HCT116 (cell line): ENCODE results near the gene RCAN3. TPM values are rescaled to one million over a fixed set of nuclear protein-coding genes. Genes with fewer than 3 reads are reported as not detected.

Experiments
- ATAC-seq: fragments of 200-7000 bp; cut with Tn5 transposase; 2 replicates; pipeline ENCODE4 v1.9.1; 2020; ENCODE audit warnings: mild to moderate bottlenecking, moderate library complexity
- BruUV-seq: library from RNA; stranded (reverse); fragments of 400-500 nt; replicated peaks from 2 replicates; lab custom pipeline; 2021; lab: Mats Ljungman, UMichigan
- CTCF ChIA-PET: fragments of 300-600 bp; sonication (Branson Sonifier 250); formaldehyde crosslinking; loops from one replicate; lab custom pipeline; 2021; ENCODE audit warnings: antibody characterized with exemption; lab: Charles Lee
- POLR2A ChIA-PET: fragments of 300-600, 350-600 bp; sonication (Branson Sonifier 250); formaldehyde crosslinking; loops from one replicate; lab custom pipeline; 2021; ENCODE audit warnings: antibody characterized with exemption; lab: Charles Lee
- RAD21 ChIA-PET, 2 experiments: fragments of 300-600 bp; sonication (Branson Sonifier 250); formaldehyde crosslinking; loops; one replicate each; lab custom pipeline; 2023; ENCODE audit warnings: low total read pairs in 2 of 2; ENCODE audit not compliant: uncharacterized antibody in 2 of 2, unreplicated experiment in 2 of 2, low non-redundant PET in 1 of 2; lab: Charles Lee
- DNase-seq: peaks from one replicate; pipeline ENCODE4 v3.0.0-alpha.2; 2010; ENCODE audit warnings: low read depth, low spot score
- H2AFZ ChIP-seq: fragments of 200-600 bp; shearing (Covaris generic), sonication (generic); 2 replicates; pipeline ENCODE4 v1.6.1; 2017; ENCODE audit warnings: low read depth, mixed run types, mixed read lengths, antibody characterized with exemption, low read length; ENCODE audit not compliant: poor library complexity, severe bottlenecking
- H3K27ac ChIP-seq: 2 replicates; pipeline ENCODE4 v1.5.1; 2012; ENCODE audit warnings: low read depth, low read length
- H3K27me3 ChIP-seq: fragments of 200-600 bp; sonication (generic); 2 replicates; pipeline ENCODE4 v1.6.1; 2016; ENCODE audit warnings: mixed run types, low read length, mixed read lengths; ENCODE audit not compliant: insufficient read depth
- H3K36me3 ChIP-seq, 2 experiments: fragments of 200-500 bp in 1 of 2; fragments of 200-600 bp in 1 of 2; sonication (Bioruptor generic) in 1 of 2; sonication (generic) in 1 of 2; 2 replicates each; pipeline versions ENCODE4 v1.5.1 to v1.6.1; 2014 to 2016; ENCODE audit warnings: low read length in 2 of 2, inconsistent platforms in 1 of 2, mixed read lengths in 1 of 2, mixed run types in 1 of 2; ENCODE audit not compliant: insufficient read depth in 2 of 2, control insufficient read depth in 1 of 2
- H3K4me1 ChIP-seq, 2 experiments: fragments of 200-600 bp in 1 of 2; sonication (generic) in 1 of 2; 2 replicates each; pipeline versions ENCODE4 v1.5.1 to v1.6.1; 2012 to 2017; ENCODE audit warnings: low read length in 2 of 2, inconsistent platforms in 1 of 2, mild to moderate bottlenecking in 1 of 2, mixed read lengths in 1 of 2, mixed run types in 1 of 2, moderate library complexity in 1 of 2; ENCODE audit not compliant: insufficient read depth in 2 of 2, control insufficient read depth in 1 of 2
- H3K4me2 ChIP-seq: fragments of 200-600 bp; sonication (generic); 2 replicates; pipeline ENCODE4 v1.6.1; 2017; ENCODE audit warnings: mixed run types, low read length, mixed read lengths
- H3K4me3 ChIP-seq, 2 experiments: fragments of 200-600 bp in 1 of 2; sonication (generic) in 1 of 2; replicated peaks in 1 of 2; 2 replicates each; pipeline ENCODE4 v1.5.1; 2011 to 2016; ENCODE audit warnings: low read length in 2 of 2, control low read depth in 1 of 2, low read depth in 1 of 2, mild to moderate bottlenecking in 1 of 2, mixed read lengths in 1 of 2, mixed run types in 1 of 2
- H3K79me2 ChIP-seq: fragments of 200-600 bp; sonication (generic); 2 replicates; pipeline ENCODE4 v1.6.1; 2017; ENCODE audit warnings: mild to moderate bottlenecking, mixed run types, low read length, moderate library complexity, mixed read lengths; ENCODE audit not compliant: insufficient read depth
- H3K9ac ChIP-seq: fragments of 200-600 bp; sonication (generic); 2 replicates; pipeline ENCODE4 v1.6.1; 2016; ENCODE audit warnings: low read length, mixed read lengths
- H3K9me2 ChIP-seq: fragments of 200-600 bp; sonication (generic), shearing (Covaris generic); 2 replicates; pipeline ENCODE4 v1.6.1; 2017; ENCODE audit warnings: mixed run types, mild to moderate bottlenecking, moderate library complexity; ENCODE audit not compliant: insufficient read depth
- H3K9me3 ChIP-seq, 2 experiments: fragments of 200-500 bp in 1 of 2; fragments of 200-600 bp in 1 of 2; sonication (Bioruptor generic) in 1 of 2; sonication (generic) in 1 of 2; 2 replicates each; pipeline ENCODE4 v1.6.1; 2014 to 2017; ENCODE audit warnings: low read length in 2 of 2, mixed read lengths in 2 of 2, inconsistent platforms in 1 of 2, low read depth in 1 of 2, mild to moderate bottlenecking in 1 of 2, mixed run types in 1 of 2, moderate library complexity in 1 of 2; ENCODE audit not compliant: control insufficient read depth in 1 of 2, insufficient read depth in 1 of 2
- H4K20me1 ChIP-seq: fragments of 200-600 bp; sonication (generic), shearing (Covaris generic); 2 replicates; pipeline ENCODE4 v1.6.1; 2017; ENCODE audit warnings: mixed run types, mild to moderate bottlenecking, moderate library complexity; ENCODE audit not compliant: insufficient read depth
- CBX3 ChIP-seq: IDR thresholded peaks from 2 replicates; pipeline ENCODE4 v1.6.1; 2012; ENCODE audit warnings: low read depth
- EGR1 ChIP-seq: IDR thresholded peaks from 2 replicates; pipeline ENCODE4 v1.6.1; 2012; ENCODE audit warnings: low read depth
- ELF1 ChIP-seq: IDR thresholded peaks from 2 replicates; pipeline ENCODE4 v1.6.1; 2012; ENCODE audit warnings: low read depth, borderline replicate concordance
- EZH2phosphoT487 ChIP-seq: fragments of 200-600 bp; IDR thresholded peaks from 2 replicates; pipeline ENCODE4 v1.6.1; 2018; ENCODE audit warnings: antibody characterized with exemption, borderline replicate concordance
- FOSL1 ChIP-seq: IDR thresholded peaks from 2 replicates; pipeline ENCODE4 v1.6.1; 2012; ENCODE audit warnings: low read depth
- POLR2A ChIP-seq: IDR thresholded peaks from 2 replicates; pipeline ENCODE4 v1.7.0; 2011; ENCODE audit warnings: borderline replicate concordance; ENCODE audit not compliant: insufficient read depth, insufficient read length; ENCODE audit errors: extremely low read depth
- POLR2AphosphoS5 ChIP-seq: IDR thresholded peaks from 2 replicates; pipeline ENCODE4 v1.6.1; 2011; ENCODE audit warnings: mild to moderate bottlenecking, low read depth, low read length, moderate library complexity
- SP1 ChIP-seq: IDR thresholded peaks from 2 replicates; pipeline ENCODE4 v1.6.1; 2012; ENCODE audit warnings: low read depth
- SRF ChIP-seq: IDR thresholded peaks from 2 replicates; pipeline ENCODE4 v1.6.1; 2012; ENCODE audit warnings: low read depth
- YY1 ChIP-seq: IDR thresholded peaks from 2 replicates; pipeline ENCODE4 v1.6.1; 2011; ENCODE audit warnings: low read length, low read depth, moderate library complexity, mild to moderate bottlenecking; ENCODE audit not compliant: insufficient replicate concordance; ENCODE audit errors: extremely low read depth
- ZNF274 ChIP-seq: fragments of 200-500 bp; sonication (Bioruptor generic); IDR thresholded peaks from 2 replicates; pipeline ENCODE4 v1.6.1; 2014; ENCODE audit warnings: mild to moderate bottlenecking, low read depth, low read length, inconsistent platforms
- intact Hi-C: fragments of 100-400 bp; cut with micrococcal nuclease; formaldehyde crosslinking; loops from 2 replicates; pipeline ENCODE4 v1.10.0; 2022
- total RNA-seq: library from RNA; stranded (reverse); gene quantifications from one replicate; pipeline ENCODE4 v1.2.1, GENCODE V29; 2021; ENCODE audit not compliant: unreplicated experiment
- TF ChIP-seq, protein P1 (sequence below): IDR thresholded peaks from 2 replicates; pipeline ENCODE4 v1.6.1; 2011; ENCODE audit warnings: mild to moderate bottlenecking, low read length, moderate library complexity; ENCODE audit not compliant: insufficient replicate concordance; ENCODE audit errors: extremely low read depth
- TF ChIP-seq, protein P2 (sequence below), 3 experiments: fragments of 200-600 bp in 1 of 3; sonication (generic) in 1 of 3; IDR thresholded peaks in 2 of 3; conservative IDR thresholded peaks in 1 of 3; 2 replicates each; pipeline ENCODE4 v1.5.1; 2012 to 2017; ENCODE audit warnings: low read depth in 2 of 3, low read length in 2 of 3, antibody characterized with exemption in 1 of 3, borderline replicate concordance in 1 of 3, control low read depth in 1 of 3, mild to moderate bottlenecking in 1 of 3, mixed read lengths in 1 of 3, mixed run types in 1 of 3, moderate library complexity in 1 of 3; ENCODE audit not compliant: insufficient read depth in 1 of 3
- TF ChIP-seq, protein P3 (sequence below): IDR thresholded peaks from 2 replicates; pipeline ENCODE4 v1.6.1; 2012
- TF ChIP-seq, protein P4 (sequence below): IDR thresholded peaks from 2 replicates; pipeline ENCODE4 v1.6.1; 2012; ENCODE audit warnings: low read depth

Gene RCAN3
- total RNA-seq, 1 experiment from 2014 or later = 13.3 TPM

DNA sequence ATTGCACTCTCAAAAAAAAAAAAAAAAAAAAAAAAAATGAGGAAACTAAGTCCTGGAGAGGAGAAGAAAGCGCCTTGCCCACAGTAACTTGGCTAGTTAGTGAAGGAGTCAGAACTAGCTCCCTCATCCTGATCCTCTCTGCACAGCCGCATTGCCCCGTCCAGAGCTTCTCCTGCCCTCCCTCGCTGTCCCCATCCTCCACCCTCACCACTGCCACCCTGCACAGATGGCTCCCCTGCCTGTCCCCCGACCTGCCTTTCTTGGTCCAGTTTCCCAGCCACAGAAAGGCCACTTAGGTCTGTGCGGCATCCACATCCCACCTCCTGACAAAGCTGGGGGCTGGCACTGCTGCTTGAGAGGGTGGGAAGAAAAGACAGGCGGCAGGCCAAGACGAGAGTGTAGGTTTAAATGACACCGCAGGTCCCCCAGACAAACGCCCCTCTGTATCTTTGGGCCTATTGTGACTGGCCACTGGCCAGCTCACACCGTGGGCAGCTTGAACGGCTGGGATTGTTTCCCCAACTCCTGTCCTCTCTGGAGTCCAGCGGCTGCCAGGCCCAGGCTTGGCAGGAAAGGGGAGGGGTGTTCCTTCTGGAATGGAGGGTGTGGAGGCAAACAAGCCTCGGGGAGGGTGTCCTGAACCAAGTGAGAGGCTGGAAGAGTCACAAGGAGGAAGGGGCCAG lies 73.4 kb downstream of the RCAN3 start:
- H3K4me3 ChIP-seq = no peak overlapping the region
- ChIA-PET RAD21 (no interaction called here), POLR2A (no interaction called here), CTCF (interaction anchor here (1.8 kb wide), 1 partner anchor 11 kb away, joined by 8 read pairs; no protein-coding TSS in a partner anchor)
- TF ChIP-seq, protein P1, sequence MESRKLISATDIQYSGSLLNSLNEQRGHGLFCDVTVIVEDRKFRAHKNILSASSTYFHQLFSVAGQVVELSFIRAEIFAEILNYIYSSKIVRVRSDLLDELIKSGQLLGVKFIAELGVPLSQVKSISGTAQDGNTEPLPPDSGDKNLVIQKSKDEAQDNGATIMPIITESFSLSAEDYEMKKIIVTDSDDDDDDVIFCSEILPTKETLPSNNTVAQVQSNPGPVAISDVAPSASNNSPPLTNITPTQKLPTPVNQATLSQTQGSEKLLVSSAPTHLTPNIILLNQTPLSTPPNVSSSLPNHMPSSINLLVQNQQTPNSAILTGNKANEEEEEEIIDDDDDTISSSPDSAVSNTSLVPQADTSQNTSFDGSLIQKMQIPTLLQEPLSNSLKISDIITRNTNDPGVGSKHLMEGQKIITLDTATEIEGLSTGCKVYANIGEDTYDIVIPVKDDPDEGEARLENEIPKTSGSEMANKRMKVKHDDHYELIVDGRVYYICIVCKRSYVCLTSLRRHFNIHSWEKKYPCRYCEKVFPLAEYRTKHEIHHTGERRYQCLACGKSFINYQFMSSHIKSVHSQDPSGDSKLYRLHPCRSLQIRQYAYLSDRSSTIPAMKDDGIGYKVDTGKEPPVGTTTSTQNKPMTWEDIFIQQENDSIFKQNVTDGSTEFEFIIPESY = no peak
- TF ChIP-seq ELF1 = no peak
- no peak for TF ChIP-seq EZH2phosphoT487
- no peak for TF ChIP-seq ZNF274
- TF ChIP-seq POLR2AphosphoS5 = no peak
- no peak for TF ChIP-seq SP1
- TF ChIP-seq EGR1 = no peak
- TF ChIP-seq, protein P2, sequence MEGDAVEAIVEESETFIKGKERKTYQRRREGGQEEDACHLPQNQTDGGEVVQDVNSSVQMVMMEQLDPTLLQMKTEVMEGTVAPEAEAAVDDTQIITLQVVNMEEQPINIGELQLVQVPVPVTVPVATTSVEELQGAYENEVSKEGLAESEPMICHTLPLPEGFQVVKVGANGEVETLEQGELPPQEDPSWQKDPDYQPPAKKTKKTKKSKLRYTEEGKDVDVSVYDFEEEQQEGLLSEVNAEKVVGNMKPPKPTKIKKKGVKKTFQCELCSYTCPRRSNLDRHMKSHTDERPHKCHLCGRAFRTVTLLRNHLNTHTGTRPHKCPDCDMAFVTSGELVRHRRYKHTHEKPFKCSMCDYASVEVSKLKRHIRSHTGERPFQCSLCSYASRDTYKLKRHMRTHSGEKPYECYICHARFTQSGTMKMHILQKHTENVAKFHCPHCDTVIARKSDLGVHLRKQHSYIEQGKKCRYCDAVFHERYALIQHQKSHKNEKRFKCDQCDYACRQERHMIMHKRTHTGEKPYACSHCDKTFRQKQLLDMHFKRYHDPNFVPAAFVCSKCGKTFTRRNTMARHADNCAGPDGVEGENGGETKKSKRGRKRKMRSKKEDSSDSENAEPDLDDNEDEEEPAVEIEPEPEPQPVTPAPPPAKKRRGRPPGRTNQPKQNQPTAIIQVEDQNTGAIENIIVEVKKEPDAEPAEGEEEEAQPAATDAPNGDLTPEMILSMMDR (IDR thresholded peaks at IDR 0.05 in 2 of 3, conservative IDR thresholded peaks at IDR 0.05 in 1 of 3; ENCODE audit: borderline replicate concordance in 1 of 3, insufficient read depth in 1 of 3, low read depth in 2 of 3, low read length in 2 of 3) = no peak
- TF ChIP-seq SRF = no peak
- TF ChIP-seq FOSL1 = no peak
- no peak for TF ChIP-seq POLR2A
- no peak for TF ChIP-seq CBX3
- TF ChIP-seq YY1 = no peak
- TF ChIP-seq, protein P3, sequence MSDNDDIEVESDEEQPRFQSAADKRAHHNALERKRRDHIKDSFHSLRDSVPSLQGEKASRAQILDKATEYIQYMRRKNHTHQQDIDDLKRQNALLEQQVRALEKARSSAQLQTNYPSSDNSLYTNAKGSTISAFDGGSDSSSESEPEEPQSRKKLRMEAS = no peak
- TF ChIP-seq, protein P4, sequence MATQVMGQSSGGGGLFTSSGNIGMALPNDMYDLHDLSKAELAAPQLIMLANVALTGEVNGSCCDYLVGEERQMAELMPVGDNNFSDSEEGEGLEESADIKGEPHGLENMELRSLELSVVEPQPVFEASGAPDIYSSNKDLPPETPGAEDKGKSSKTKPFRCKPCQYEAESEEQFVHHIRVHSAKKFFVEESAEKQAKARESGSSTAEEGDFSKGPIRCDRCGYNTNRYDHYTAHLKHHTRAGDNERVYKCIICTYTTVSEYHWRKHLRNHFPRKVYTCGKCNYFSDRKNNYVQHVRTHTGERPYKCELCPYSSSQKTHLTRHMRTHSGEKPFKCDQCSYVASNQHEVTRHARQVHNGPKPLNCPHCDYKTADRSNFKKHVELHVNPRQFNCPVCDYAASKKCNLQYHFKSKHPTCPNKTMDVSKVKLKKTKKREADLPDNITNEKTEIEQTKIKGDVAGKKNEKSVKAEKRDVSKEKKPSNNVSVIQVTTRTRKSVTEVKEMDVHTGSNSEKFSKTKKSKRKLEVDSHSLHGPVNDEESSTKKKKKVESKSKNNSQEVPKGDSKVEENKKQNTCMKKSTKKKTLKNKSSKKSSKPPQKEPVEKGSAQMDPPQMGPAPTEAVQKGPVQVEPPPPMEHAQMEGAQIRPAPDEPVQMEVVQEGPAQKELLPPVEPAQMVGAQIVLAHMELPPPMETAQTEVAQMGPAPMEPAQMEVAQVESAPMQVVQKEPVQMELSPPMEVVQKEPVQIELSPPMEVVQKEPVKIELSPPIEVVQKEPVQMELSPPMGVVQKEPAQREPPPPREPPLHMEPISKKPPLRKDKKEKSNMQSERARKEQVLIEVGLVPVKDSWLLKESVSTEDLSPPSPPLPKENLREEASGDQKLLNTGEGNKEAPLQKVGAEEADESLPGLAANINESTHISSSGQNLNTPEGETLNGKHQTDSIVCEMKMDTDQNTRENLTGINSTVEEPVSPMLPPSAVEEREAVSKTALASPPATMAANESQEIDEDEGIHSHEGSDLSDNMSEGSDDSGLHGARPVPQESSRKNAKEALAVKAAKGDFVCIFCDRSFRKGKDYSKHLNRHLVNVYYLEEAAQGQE = no peak
- H3K4me2 ChIP-seq = no peak overlapping the region
- no peaks in the 10 kb centered on the region for H3K79me2 ChIP-seq
- DNase-seq (no peak), ATAC-seq (no peak)
- H4K20me1 ChIP-seq = no peaks in the 10 kb centered on the region
- no peak overlapping the region for H2AFZ ChIP-seq
- no peaks in the 10 kb centered on the region for H3K36me3 ChIP-seq
- H3K9me3 ChIP-seq = no peaks in the 10 kb centered on the region
- H3K27me3 ChIP-seq = no peaks in the 10 kb centered on the region
- H3K9me2 ChIP-seq = no peaks in the 10 kb centered on the region
- intact Hi-C loops = no loop called here
- H3K27ac ChIP-seq = no peak overlapping the region
- BruUV-seq = no TSS peak
- H3K4me1 ChIP-seq = no peaks in the 10 kb centered on the region
- H3K9ac ChIP-seq = no peak overlapping the region
